ENCODE results near the gene PLOD3.

The PLOD3 gene

DNA sequence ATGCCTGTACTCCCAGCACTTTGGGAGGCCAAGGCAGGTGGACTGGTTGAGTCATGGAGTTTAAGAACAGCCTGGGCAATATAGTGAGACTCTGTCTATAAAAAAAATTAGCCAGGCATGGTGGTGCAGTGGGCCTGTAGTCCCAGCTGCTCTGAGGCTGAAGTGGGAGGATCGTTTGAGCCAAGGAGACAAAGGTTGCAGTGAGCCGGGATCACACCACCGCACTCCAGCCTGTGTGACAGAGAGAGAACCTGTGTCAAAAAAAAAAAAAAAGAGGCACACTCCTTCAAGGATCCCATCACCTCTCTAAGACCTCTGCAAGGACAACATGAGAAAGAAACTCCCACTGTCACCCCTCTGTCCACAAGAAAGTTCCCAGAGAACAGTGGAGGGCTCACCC lies 41.7 kb downstream of the PLOD3 start:
- no peak for DNase-seq

DNA sequence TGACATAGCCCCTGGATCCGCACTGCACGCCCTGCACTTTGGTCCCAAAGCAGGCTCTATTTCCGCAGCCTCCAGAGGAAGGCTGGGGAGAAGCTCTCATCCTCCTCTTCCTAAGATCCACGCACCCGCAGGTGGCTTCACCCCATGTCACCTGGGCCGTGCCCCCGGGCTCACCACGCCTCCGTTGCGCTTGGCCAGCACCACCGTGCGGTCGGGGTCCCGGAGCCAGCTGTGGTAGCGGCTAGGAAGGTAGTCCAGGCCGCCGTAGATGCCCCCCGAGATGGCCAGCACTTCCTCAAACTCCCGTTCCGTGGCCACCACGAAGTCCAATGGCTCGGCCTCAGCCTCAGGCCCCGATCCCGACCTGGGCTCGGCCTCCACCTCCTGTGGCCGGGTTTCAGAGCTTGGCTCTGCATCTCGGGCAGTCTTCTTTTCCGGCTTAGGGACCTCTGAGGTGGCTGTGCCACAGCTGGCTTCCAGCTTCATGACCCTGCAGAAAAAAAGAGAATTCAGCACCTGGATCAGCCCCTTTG lies 43.0 kb downstream of the PLOD3 start:
- DNase-seq: no peak

DNA sequence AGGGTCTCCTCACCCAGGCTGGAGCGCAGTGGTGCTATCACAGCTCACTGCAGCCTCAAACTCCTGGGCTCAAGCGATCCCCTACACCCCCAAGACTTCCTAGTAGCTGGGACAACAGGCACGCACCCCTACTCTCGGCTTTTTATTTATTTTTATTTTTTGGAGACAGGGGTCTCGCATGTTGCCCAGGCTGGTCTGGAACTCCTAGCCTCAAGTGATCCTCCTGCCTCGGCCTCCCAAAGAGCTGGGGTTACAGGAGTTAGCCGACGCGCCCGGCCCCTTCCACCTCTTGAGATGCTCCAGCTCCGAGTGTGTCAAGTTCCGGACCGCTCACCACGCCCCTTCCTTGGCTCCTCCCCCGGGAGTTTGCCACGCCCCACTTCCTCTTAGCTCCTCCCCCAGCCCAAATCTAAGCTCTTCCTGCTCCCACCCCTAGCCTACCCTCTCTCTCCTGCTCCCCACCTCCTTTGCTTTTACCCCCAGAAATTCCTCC lies 43.6 kb downstream of the PLOD3 start:
- DNase-seq: no peak

DNA sequence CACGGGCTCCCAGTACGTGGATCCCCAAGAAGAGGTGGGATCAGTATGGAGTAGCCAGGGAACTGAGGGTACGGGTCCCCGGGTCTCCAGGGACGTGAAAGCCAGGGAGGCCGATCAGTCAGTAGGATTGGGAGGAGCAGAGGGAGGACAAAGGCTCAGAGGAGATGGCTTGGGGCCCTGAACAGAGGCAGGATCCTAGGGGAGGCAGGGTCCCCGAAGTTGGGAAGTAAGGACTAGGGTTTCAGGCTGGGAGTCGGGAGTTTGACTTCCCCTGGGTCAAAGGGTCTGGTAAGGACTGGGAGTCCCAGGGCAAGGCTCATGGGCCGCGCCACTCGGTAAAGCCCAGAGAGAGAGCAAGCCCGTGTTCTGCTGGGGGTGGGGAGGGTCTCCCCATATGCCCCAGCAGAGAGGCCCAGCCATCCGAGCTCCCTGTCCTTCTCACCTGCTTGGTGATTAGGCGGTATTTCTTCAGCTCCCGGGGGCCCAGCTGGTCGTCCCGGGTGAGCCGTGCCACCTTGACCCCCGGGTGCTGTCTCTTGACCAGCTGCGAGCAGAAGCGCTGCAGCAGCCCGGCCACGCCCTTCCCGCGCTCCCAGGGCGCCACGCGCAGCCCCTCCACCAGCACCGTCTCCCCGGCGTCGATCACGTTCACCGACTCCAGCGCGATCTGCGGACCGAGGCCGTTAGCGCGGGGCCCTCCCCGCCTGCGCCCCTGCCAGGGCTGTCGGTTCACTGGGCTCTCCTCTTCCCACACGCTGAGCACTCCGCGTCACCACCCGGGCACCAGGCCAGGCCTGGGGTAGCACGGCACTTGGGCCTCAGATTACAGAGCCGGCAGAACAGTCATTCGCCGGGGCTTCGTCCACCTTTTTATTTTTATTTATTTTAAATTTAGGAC lies 44.3 kb downstream of the PLOD3 start:
- no peak for DNase-seq

DNA sequence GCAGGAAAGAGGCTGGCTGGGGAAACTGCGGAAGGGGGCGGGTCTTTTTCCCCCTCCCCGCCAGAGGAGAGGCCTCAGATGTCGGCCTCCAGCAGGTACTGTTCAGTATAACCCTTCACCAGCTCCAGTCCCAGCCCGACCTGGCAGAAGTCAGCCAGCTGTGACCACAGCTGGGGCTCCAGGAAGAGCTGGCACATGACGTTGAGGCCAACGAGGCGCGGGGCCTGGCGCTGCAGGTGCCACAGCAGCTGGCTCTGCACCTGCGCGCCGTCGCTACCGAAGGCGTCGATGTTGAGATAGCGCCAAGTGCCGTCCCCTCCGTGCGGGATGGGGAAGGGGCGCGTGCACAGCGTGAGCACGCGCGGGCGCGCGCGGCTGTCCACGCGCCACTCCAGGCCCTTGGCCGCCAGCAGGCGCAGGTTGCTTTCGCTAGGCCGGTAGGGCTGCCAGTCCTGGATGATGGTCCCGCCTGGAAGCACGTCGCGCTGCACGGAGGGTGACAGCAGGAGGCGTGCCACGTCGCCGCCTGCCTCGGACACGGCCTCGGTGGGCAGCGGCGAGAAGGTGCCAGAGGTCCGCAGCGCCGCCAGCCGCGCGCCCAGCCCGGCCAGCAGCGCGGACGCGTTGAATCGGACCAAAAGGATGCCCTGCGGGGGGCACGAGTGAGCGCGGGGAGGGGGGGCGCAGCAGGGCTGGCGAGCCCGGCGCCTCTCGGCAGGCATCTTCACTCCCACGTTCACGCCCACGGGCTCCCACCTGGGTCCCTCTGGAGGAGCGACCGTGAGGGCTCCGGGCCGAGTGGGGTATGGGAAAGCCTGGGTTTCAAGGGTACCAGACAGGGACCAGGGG lies 45.2 kb downstream of the PLOD3 start:
- no peak for DNase-seq

DNA sequence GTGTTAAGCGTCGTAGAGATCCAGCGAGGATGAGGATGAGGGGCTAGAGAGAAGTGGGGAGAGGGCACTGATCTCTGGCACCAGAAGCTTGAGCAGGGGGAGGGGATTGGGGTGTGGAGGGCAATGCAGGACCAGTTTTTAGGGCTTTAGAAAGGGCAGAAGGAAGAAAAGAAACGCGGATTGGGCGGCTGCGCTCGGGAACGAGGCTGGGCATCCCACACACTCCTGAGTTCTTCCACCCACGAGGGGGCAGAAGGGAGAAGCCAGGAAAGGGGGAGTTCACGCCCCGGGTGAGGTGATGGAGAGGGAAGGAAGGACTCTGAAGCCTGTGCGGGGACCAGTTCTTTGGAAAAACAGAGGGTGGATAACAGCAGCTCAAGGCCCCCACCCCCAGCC lies 45.9 kb downstream of the PLOD3 start:
- DNase-seq: no peak

DNA sequence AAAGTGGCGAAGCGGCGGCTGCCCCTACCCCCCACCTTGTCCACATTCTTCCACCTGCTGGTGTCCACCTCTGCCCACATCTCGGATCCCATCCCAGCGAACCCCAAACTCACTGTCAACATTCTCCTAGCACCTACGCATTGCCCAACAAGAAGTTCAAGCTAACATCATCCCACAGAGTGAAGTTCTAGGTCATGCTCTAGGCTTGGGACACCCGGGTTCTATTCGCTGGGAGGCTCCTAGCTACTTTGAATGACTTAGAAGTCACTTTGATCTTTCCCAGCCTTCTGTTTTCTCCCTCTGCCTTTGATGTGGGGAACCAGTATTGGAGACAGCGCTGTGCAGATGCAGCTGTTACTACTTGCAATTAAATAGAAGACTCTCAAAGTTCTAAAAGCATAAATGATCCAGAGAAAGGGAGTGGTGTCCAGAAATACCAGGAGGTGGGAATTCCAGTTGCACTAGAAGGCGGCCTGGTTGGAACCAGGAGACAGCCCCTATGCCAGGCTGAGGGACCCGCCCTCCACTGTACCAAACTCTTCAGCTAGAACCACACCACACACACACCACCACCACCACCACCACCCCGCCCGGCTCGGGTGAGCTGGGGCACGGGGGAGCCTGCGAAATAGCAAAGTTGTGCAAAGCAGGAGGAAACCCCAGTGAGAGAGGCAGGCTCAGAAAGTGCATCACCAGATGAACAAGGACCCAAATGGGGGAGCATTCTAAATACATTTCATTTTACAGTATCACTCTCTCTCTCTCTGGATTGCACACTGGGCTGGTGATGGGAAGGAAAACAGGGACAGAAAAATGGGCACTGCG lies 46.6 kb downstream of the PLOD3 start:
- DNase-seq: no peak

DNA sequence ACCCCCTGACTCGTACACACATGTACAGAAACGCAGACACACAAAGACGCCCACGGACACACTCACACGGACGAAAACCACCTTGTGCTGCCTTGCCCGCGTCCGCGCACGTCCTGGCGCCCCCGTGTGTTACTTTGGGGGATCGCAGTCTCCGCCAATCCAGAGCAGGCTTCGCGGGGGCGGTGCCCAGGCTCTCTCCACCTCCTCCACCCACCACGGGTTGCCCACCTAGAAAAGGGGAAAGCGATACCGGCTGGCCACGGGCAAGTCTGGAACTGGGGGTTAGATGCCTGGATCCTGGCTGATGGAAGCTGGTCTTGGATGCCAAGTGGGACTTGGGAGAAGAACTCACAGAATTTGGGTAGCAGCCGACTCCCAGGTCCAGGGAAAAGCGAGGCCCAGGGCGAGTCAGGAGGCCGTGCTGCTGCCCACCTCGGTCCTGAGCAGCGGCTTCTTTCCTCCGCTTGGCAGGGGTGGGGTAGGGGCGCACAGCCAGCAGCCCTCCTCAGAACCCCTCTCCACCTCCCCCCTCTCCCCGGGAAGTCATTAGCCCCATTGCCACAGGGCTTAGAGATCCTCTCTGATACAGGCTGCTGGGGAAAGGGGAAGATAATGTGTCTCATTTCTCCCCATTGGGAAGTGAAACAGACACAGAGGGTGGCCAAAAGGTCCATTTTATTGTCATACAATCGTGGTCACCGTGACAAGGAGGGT lies 47.4 kb downstream of the PLOD3 start:
- DNase-seq: no peak

DNA sequence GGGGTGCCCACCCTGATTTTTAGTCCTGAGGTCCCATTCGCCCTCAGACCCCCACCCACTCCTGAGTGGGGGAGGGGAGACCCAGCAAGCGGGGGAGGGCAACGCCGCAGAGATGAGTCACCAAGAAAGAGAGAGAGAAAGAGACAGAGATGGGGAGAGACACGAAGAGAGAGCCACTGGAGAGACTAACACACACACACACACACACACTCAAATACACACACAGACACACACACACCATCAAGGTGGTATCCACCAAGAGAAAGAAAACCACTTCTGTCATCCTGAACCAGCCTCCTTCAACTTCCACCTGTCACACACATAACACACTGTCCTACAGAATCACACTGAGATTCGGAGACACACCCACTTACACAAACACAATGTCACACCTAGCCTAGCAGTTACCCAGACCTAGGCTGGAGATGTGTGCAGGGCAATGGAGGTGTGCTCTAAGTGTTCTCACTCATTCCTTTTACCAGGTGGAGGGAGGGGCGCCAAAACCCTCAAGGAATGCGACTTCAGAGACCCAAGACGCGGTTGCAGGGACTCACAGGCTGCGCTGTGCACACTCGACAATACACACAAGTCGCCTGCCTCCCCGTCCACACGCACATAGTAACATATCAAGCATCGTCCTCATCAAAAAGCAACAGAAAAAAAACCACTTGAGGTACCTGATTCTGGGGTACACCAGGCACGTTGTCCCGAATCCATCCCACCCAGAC lies 48.1 kb downstream of the PLOD3 start:
- no peak for DNase-seq

DNA sequence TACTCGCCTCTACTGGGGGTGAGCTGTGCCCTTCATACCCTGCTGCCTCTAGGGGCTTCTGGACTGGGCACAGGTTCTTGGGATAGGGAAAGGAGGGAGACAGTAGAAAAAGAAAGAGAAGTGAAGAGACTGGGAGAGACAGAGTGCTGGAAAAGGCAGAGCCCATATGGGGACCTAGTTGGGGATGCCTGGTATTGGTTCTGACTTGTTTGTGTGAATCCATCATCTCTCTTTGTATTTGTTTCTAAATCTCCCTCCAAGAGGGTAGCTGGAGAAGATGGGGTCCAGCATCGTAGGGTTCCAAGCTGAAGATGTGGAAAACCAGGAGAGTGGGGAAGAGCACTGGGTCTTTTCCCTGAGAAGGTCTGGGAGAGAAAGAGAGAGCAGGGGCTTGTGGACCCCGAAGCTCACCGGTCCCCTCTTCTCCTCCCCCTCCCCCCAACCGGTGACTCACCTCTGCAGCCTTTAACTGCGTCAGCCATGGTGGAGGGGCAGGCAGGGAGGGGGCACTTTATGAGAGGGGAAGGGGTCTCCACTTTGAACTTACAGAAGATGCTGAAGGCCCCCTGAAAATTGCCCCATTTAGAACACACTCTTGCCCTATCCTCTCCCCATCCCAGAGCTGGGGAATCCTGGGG lies 48.9 kb downstream of the PLOD3 start:
- no peak for DNase-seq

DNA sequence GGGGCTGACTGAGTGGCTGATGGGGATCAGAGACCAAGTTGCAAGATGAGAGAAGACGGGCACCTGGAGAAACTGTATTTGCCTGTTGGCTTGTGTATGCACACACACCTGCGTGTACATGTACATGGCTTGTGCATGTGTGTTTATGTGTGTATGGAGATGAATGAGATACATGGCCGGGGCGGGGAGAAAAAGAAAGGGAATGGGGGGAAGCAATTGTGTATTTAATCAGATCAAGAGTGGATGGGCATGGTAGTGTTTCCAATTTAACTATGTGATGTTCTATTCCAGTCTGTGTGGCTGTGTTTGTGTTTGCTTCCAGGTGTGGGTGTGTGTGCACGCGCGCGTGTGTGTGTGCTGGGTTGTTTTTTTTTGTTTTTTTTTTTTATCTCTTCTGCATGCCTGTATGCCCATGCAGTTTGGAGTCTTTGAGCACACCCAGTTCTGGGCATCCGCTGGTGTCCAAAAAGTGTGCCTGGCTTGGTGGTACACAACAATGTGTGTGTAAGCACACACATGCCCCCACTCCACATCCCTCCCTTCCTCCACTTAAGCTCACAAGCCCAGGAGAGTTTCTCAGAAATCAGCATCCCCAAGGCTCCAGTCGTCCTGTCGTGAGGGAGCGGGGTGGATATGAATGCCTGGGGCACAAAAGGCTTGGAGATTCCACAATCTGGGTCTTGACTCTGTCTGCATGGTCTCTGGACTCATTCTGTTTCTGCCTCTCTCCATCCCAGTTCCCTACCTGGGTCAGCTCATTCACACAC lies 49.6 kb downstream of the PLOD3 start:
- no peak for DNase-seq

DNA sequence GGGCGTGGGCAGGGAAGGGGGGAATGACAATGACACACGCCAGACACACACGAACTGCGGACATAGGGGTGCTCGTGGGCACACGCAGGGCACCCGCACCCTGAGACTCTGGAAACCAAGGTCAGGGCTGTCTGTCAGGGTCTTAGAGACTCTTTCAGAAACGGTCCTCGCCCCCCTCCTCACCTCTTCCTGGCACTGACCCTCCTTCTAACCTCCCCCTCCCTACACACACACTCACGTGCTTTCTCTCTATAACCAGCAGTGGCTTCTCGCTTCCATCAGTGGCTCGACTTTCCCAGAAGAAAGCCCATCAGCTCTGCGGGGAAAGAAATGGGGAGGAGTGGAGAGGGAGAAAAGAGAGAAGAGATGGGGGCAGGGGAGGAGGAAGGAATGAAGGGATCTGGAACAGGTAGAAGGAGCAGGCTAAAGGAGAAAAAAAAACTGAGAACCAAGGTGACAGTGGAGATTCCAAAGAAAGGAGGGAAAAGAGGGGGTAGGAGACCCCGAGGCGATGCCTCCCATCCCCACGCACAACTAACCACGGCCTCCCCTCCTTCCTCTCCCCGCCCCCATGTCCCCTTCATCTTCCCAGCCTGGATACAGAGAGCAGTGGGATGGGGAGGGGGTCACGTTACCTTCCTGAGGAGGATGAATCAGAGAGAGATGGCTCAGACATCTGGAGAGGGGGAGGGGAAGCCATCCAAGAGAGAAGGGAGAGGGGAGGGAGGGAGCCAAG lies 50.3 kb downstream of the PLOD3 start:
- peak; percentile 16 for DNase-seq

DNA sequence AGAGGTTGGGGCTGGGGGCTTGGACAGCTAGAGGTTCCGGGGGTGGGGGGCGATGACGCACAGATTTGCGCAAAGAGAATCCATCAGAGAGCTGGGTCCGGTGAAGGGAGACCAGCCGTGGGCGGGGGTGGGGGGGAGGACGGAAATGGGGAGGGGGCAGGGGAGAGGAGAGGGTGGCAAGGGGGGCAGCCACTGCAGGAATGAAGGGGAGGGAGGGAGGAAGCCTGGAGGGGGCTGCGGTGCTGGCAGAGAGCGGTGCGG lies 50.8 kb downstream of the PLOD3 start:
- no peak for DNase-seq

DNA sequence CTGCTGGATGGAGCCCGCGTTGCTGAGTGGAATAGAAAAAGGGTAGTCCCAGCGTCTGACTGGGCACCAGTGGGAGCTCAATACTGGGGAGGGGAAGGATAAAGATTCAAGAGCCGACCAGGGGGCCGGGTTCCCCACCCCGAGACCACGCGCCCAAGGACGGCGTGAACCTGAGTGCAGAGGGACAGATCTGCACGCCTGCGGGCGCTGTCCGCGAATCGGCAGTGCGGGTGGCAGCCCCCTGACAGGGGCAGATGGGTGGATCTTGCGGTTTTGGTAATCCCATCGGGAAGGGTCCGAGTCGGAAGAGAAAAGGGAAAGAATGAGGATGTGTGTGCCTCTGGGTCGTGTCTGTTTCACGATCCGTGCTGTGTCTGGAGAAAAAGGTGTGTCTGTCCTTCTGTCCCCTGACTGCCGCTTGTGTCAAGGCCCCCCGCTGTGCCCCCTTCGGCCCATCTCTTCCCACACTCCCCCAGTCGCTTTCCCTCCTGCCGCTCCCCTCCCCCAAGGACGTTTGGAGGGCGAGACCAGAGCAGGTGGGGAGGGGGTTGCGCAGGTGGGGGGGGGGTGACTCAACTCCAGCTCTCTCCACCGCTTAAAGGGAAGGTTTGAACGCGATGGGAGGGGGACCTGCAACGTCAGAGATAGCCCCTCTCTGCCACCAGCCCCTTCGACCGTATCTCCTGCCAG lies 51.3 kb downstream of the PLOD3 start:
- no peak for DNase-seq

DNA sequence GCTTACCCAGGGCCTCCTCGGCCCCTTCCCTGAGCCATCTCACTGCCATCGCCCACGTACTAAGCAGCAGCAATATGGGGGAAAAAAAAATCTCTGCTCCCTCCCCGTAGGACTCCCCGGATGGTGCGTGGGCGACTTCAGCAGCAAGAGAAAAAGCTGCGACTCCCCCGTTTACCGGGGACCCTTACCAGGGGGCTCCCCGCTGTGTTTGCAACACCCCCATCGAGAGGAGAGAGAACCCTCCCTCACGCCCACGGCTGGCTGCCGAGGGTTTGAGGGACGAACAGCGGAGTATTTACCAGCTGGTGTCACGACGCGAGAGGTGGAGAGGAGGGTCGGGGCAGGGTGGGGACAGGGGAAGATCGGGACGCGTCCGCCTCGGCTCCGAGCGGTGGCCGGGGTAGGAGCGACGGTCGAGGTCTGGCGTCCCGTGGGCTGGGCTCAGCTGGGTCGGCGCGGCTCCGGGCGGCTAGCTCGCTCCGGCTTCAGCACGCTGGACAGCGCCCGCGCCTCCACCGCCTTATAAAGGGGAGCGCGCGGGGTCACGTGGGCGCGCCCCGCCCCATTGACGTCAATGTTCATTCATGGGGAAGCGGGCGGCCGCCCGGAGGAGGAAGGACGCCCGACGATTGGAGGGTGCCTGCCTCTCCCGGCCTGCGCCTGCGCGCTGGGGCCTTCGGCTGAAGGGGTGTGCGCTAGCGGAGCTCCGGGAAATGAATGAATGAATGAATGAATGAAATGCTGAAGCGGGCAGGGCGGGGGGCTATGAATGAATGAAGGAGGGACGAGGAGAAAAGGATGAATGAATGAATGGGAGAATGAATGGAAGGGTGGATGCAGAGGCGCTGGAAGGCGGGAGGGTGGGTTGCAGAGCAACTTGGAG lies 52.1 kb downstream of the PLOD3 start, which contains the start of gene VGF:
TSS of gene VGF (minus strand) at position 495 of the 883 bp plus-strand sequence. CDS start 726 bp downstream, outside the sequence.
- peak; percentile 81 for DNase-seq

DNA sequence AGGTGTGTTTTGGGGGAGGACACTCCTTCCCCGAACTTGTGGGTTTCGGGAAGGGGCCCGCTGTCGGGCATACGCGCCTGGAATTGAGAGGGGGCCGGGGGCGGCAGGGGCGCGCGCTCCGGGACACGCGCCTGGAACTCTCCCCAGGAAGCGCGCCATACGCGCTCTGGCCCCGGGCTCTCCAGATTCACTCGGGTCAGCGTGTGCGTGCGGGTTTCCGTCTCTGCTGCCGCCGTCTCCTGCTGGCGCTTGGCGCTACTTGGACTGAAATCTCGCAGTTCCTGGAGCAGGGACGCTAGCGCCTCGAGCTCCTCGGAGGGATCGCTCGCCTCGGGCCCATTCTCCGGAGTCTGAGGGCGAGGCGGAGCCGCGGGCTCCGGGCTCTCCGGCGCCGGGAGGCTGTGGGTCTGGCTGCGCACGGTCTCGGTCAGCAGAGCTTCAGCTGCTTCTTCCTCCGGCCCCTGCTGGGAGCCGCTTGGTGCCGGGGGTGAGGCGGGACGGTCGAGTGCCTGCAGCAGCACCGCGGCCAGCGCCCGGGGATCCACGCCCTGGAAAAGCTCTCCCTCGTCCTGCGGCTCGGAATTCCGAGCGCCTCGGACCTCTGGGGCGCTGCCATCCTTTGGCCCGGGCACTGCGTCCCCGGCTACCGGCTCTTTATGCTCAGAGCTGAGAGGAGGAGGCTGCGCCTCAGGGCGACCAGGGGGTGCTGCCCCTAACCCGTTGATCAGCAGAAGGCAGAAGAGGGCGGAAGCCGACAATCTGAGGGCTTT lies 53.1 kb downstream of the PLOD3 start:
- DNase-seq: no peak

Data from NCI-H446 treated with DMSO at 0.1 percent for 48 hours (cell line).